ENCODE results near the gene TRAF3.

DNA sequence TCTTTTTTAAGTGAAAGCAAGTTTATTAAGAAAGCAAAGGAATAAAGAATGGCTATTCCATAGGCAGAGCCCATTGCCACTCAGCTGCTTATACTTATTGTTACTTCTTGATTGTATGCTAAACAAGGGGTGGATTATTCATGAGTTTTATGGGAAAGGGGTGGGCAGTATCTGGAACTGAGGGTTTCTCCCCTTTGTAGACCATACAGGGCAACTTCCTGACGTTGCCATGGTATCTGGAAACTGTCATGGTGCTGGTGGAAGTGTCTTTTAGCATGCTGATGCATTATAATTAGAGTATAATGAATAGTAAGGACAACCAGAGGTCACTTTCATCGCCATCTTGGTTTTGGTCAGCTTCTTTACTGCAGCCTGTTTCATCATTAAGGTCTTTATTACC, 78.9 kb downstream of the TRAF3 start:
- no peak for TF ChIP-seq EZH2 (IDR thresholded peaks at IDR 0.05; ENCODE audit: borderline replicate concordance, low read depth, low read length, severe bottlenecking)
- TF ChIP-seq, protein P1, sequence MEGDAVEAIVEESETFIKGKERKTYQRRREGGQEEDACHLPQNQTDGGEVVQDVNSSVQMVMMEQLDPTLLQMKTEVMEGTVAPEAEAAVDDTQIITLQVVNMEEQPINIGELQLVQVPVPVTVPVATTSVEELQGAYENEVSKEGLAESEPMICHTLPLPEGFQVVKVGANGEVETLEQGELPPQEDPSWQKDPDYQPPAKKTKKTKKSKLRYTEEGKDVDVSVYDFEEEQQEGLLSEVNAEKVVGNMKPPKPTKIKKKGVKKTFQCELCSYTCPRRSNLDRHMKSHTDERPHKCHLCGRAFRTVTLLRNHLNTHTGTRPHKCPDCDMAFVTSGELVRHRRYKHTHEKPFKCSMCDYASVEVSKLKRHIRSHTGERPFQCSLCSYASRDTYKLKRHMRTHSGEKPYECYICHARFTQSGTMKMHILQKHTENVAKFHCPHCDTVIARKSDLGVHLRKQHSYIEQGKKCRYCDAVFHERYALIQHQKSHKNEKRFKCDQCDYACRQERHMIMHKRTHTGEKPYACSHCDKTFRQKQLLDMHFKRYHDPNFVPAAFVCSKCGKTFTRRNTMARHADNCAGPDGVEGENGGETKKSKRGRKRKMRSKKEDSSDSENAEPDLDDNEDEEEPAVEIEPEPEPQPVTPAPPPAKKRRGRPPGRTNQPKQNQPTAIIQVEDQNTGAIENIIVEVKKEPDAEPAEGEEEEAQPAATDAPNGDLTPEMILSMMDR (IDR thresholded peaks at IDR 0.05; ENCODE audit: borderline replicate concordance, extremely low read depth, low read length, poor library complexity, severe bottlenecking) = no peak

All from DND-41 (cell line).